ENCODE data around the gene CIPC. TPM values are rescaled to one million over a fixed set of nuclear protein-coding genes. Genes with fewer than 3 reads are reported as not detected.
A peak's percentile ranks its signal among the peaks of the same experiment; 100 is the strongest.

The CIPC gene
- total RNA-seq, 3 donors from 2014 or later: 9.0 to 10.2 (median 9.4) TPM

DNA sequence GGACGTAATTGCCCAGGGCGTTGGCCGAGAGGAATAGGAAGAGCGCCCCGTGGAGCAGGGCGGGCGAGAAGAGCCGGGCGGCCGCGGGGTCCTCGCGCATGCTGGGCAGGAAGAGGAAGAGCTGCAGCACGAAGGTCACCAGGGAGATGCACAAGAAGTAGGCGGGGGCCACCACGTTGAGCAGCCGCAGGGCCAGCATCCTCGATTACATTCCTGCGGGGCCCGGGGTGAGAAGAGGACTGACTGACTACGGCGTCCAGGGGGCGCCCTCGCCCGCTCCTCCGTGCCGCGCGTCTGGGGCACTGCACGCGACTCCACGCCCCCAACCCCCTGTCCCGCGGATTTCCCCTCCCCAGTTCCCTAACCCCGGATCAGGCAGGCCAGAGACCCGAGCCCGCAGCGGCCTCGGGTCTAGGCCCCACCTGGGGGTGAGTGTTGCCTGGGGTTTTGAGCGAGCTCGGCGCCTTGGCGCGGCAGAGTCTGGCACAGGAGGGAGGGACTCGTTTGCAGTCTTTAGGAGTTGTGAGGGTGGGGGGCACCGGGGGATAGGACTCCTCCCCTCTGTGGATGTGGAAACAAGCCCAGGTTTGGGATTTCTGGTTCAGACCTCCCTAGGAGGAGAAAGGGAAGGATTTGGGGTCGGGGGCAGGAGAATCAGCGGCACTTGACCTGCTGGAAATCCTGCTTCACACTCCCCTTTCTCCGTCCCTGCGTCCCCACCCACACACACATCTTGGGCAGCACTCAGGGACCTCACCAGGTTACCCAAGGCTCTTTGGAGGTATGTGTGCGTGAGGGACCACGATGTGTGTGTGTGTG, 41.7 kb downstream of the CIPC start:
- no peaks in the 10 kb centered on the region for H3K36me3 Mint-ChIP-seq (ENCODE audit: insufficient read depth)
- peak overlapping the region; percentile 56 for H3K4me3 Mint-ChIP-seq
- ATAC-seq (peak; percentile 80 to 81), DNase-seq (peak; percentile 32)
- peaks cover 79% of the 10 kb centered on the region for H3K27me3 Mint-ChIP-seq (ENCODE audit: low read depth)
- peaks cover 14% of the 10 kb centered on the region for H3K4me1 Mint-ChIP-seq (ENCODE audit: low read depth)
- H3K9me3 Mint-ChIP-seq: no peaks in the 10 kb centered on the region

DNA sequence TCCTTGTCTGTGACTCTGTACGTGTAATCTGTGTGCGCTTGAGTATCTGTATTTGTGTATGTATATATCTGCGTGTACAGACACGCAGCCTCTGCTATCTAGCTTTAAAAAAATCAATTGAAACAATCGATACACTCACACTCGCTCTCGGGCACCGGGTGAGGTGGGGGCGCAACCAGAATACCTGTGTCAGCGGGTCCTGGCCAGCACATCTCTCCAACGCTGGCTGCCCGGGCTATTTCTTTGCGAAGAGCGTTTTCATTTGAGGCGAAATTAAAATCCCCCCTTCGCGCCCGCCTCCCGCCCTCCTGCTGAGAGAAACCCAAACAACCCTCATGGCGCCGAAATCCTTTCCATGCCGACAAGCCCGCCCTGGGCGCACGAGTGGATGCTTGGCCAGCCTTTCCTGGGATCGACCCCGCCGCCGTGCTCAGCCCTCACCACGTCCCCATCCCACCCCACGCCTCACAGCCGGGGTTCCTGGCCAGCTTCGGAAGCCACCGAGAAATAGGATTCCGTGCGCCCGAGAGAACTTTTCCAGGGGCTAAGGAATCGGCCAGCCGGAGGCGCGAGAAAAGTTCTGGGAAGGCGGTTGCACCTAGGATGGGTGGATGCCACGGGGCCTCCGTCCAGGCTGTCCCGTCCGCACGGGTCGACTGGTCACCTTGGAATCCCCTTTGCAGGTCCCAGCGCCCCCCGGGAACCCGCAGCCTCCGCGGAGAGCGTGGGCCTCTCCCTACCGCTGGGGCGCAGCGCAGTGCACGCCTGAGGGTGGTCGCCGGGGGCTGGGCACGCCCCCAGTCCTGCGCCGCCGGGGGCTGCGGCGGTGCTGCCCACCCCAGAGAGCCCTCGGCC, 42.5 kb downstream of the CIPC start:
- H3K9me3 Mint-ChIP-seq: no peaks in the 10 kb centered on the region
- DNase-seq (no peak), ATAC-seq (no peak)
- H3K4me3 Mint-ChIP-seq: peak overlapping the region; percentile 56
- H3K36me3 Mint-ChIP-seq (ENCODE audit: insufficient read depth): no peaks in the 10 kb centered on the region
- H3K27me3 Mint-ChIP-seq (ENCODE audit: low read depth): peaks cover 79% of the 10 kb centered on the region
- peaks cover 14% of the 10 kb centered on the region for H3K4me1 Mint-ChIP-seq (ENCODE audit: low read depth)

DNA sequence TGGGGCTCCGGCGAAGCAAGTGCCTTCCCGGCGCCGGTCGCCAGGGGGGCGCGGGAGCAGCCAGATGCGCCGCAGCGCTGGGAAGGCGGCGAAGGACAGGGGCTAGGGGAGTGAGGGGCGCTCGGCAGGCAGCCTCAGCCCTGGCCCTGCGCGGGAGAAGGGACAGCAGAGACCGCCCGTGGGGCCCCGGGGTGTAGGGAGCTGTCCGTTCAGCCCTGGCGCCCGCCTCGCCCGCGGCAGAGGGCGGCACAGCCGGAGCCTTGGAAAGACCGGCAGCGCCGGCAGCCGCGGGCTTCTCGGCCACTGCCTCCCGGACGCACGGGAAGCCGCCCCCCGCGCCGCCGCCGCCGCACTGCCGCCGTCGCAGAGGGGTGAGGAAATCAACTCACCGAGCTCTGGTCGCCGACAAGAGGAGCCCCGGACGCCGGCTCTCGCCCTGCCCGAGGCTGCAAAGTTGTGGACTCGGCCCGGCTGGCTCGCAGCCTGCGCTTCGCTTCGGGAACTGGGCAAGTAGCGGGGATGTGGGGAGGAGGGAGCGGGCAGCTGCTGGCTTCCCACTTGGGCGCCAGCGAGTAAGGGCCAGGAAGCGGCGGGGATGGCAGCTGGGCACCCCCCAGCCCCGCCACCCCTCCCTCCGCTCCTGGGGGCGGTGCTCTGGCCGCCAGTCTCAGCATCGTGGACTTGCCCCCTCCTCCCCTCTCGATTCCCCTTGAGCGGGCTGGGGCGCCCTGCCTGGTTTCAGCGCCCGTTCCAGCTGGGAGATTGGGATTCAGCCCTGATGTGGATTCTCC, 43.4 kb downstream of the CIPC start, which contains the start of gene ZDHHC22:
ZDHHC22 (minus strand) TSS at position 578 of the 791 bp plus-strand sequence. CDS start 2,053 bp downstream, outside the sequence.
- H3K4me1 Mint-ChIP-seq (ENCODE audit: low read depth): peaks cover 14% of the 10 kb centered on the region
- peak; percentile 51 for ATAC-seq
- no peaks in the 10 kb centered on the region for H3K9me3 Mint-ChIP-seq
- H3K27me3 Mint-ChIP-seq (ENCODE audit: low read depth): peaks cover 85% of the 10 kb centered on the region
- peak within 1 kb of the TSS; percentile 24 for H3K4me3 Mint-ChIP-seq
- DNase-seq: no peak
- no peaks in the 10 kb centered on the region for H3K36me3 Mint-ChIP-seq (ENCODE audit: insufficient read depth)

DNA sequence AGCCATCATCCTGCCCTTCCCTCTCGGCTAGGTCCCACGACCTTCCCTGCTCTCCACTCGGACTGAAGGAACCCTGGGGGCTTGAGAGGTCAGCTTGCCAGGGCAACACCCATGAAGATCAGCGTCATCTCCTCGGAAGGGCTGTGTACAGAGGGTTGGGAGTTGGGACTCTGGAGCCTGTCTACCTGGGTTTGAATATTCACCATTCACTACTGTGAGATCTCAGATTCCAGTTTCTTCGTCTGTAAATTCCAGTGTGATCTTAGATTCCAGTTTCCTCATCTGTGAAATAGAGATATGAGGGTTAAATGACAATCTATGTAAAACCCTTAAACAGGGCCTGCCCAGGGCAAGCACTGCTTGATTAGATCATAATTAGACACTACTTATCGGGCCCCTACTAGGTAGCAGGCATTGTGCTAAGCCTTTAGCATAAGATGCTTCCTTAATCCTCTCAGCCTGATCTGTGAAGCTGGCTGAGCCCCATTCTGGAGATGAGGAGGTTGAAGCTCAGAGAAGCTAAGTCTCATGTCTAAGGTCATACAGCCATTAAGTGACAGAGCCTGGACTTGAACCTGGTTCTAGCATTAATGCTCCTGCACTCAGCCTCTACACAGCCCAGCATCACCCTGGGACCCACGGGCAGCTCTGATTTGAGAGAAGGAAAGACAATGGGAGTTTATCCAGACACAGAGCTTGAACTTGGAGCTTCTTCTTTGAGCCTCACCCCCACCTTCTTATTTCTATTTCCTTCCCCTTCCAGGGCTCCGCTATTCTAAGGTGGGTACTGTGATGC, 44.1 kb downstream of the CIPC start:
- Mint-ChIP-seq H3K36me3 (ENCODE audit: insufficient read depth) (no peaks in the 10 kb centered on the region), H3K27me3 (ENCODE audit: low read depth) (peaks cover 85% of the 10 kb centered on the region), H3K9me3 (no peaks in the 10 kb centered on the region), H3K4me1 (ENCODE audit: low read depth) (peaks cover 14% of the 10 kb centered on the region), H3K4me3 (peak overlapping the region; percentile 24)
- ATAC-seq (no peak), DNase-seq (no peak)

DNA sequence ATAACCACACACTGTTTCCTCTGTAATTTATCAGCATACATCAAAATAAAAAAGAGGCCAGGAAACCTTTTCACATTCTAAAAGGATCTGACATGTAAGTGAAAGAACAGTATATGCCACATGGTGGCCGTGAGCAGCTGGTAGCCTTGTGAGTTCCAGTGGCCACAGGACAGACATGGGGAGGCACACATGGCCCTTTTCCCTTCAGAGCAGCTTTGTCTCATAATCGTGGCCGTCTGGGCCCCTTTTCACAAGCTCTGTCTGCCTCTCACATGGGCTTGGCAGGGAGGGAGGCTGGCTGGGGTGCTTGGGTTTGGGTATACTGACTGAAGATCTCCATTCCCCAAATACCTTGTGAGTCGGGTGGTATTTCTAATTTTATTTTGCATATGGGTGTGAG, 45.0 kb downstream of the CIPC start:
- DNase-seq: no peak
- no peak overlapping the region for H3K4me3 Mint-ChIP-seq

DNA sequence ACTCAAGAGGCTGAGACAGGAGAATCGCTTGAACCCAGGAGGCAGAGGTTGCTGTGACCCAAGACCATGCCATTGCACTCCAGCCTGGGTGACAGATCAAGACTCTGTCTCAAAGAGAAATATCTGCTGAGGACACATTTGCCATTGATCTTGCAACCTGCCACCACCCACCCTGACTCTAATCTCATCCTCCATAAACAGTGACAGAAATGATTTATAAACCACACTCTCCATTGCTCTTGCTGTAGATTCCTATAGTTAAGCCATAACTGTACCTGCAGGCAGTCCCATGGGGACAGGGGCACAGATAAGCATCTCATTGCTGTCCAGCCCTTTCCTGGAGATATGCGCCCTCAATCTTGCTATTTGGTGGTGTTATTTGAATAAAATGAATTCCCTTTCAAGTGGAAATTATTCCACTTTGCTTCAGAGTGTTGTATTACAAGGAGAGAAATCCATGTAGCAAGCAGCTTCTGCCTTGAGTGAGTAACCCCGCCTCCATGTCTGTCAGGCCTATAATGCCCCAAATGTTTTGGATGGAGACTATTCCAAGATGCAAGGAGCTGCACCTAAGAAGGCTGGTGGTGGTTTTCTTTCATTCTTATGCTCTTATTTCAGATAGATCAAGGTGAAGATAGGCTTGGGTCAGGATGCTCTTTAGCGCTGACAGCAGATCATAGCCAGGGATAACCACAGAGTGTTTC, 46.5 kb downstream of the CIPC start:
- H3K9me3 Mint-ChIP-seq: no peaks in the 10 kb centered on the region
- H3K27me3 Mint-ChIP-seq (ENCODE audit: low read depth): peaks cover 75% of the 10 kb centered on the region
- H3K4me3 Mint-ChIP-seq: no peak overlapping the region
- DNase-seq (no peak), ATAC-seq (no peak)
- H3K4me1 Mint-ChIP-seq (ENCODE audit: low read depth): peaks cover 10% of the 10 kb centered on the region
- no peaks in the 10 kb centered on the region for H3K36me3 Mint-ChIP-seq (ENCODE audit: insufficient read depth)

More for the DNA sequence above, 45.0 kb downstream of the CIPC start:
- H3K27me3 Mint-ChIP-seq (ENCODE audit: low read depth): peaks cover 81% of the 10 kb centered on the region
- H3K36me3 Mint-ChIP-seq (ENCODE audit: insufficient read depth): no peaks in the 10 kb centered on the region
- no peak for ATAC-seq
- peaks cover 14% of the 10 kb centered on the region for H3K4me1 Mint-ChIP-seq (ENCODE audit: low read depth)
- H3K9me3 Mint-ChIP-seq: no peaks in the 10 kb centered on the region

DNA sequence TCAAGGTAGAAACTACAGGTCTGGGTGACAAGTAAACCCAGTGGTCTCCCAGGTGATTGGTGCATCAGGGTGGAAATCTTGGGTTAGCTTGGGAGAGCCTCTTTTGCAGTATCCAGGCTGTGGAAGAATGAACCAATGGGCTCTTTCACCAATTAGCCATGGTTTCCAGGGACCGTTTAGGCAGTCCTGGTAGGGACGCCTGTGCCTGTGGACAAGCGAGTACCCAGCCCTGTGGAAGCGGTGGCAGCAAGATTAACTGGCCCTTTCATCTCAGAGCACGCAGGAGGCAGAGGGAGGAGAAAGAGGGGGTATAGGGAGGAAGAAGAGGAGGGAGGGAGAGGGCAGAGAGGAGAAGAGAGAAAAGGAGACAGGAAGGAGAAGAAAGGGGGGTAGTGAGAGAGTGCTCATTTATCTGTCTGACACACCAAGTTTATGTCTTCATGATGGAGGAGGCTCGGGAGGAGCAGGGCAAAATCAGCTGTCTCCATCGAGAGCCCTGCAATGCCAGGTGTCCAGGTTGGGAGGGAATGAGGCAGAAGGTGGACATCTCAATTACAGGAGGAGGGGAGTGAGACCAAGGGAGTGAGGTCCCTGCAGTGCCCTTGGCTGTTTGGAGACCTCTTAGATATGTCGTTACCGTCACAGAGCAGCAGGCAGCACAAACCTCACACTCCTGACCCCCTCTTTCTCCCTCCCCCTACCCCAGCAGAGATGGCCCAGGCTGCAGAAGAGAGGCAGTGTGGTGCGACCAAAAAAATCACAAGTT, 48.1 kb downstream of the CIPC start:
- DNase-seq: no peak
- no peak for ATAC-seq
- H3K27me3 Mint-ChIP-seq (ENCODE audit: low read depth): peaks cover 65% of the 10 kb centered on the region
- H3K9me3 Mint-ChIP-seq: no peaks in the 10 kb centered on the region
- no peaks in the 10 kb centered on the region for H3K36me3 Mint-ChIP-seq (ENCODE audit: insufficient read depth)
- peaks cover 4% of the 10 kb centered on the region for H3K4me1 Mint-ChIP-seq (ENCODE audit: low read depth)
- no peak overlapping the region for H3K4me3 Mint-ChIP-seq

DNA sequence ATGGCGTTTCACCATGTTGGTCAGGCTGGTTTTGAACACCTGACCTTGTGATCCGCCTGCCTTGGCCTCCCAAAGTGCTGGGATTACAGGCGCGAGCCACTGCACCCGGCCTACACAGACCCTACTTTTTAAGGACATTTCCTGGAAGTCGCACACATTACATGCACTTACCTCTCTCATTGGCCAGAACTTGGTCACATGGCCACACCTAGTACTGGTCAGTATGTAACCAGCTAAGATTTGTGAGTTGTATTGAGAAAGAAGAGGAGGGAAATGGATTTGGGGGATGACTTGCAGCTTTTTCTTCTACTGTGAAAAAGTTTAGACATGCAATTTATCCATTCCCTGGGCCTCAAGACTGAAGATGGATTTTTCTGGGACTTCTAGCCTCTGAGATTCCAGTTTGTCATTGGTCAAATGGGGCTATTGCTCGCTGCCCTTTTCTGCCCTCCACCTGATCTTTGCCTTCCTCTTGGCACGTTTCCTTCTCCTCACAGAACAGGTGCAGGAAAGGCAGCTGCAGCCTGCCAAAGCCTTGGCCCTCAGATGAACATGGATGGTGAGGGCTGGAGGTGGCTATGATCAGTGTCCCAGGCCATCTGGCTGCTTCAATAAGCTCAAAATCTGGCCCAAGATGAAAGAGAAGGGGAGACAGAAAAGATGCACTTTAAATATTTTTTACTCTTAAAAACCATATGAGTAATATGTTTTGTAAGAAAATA, 50.6 kb downstream of the CIPC start:
- H3K9me3 Mint-ChIP-seq: no peaks in the 10 kb centered on the region

DNA sequence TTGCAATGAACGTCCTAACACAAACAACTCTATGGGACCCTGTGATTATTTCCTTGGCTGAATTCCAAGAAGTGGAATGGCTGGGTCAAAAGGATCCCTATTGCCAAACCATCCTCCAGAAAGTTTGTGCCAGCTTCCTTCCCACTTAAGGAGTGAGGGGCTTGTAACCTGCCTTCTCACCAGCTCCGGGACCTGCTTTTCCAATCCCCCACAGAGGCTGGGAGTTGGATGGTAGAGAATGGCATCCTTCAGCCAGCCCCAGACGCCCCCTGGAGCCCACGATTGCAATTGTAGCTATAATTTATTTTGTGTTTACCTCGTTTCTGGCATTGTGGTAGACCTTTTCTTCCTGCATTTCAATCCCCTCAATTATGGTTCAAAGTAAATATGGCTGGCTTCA, 53.2 kb downstream of the CIPC start:
- no peaks in the 10 kb centered on the region for H3K9me3 Mint-ChIP-seq
- no peak for ATAC-seq
- no peaks in the 10 kb centered on the region for H3K4me1 Mint-ChIP-seq (ENCODE audit: low read depth)
- no peaks in the 10 kb centered on the region for H3K36me3 Mint-ChIP-seq (ENCODE audit: insufficient read depth)
- H3K4me3 Mint-ChIP-seq: no peak overlapping the region
- peaks cover 58% of the 10 kb centered on the region for H3K27me3 Mint-ChIP-seq (ENCODE audit: low read depth)
- no peak for DNase-seq

More for the DNA sequence above, 50.6 kb downstream of the CIPC start:
- DNase-seq: no peak
- no peak for ATAC-seq
- Mint-ChIP-seq H3K4me1 (ENCODE audit: low read depth) (no peaks in the 10 kb centered on the region), H3K36me3 (ENCODE audit: insufficient read depth) (no peaks in the 10 kb centered on the region), H3K4me3 (no peak overlapping the region), H3K27me3 (ENCODE audit: low read depth) (peaks cover 63% of the 10 kb centered on the region)

DNA sequence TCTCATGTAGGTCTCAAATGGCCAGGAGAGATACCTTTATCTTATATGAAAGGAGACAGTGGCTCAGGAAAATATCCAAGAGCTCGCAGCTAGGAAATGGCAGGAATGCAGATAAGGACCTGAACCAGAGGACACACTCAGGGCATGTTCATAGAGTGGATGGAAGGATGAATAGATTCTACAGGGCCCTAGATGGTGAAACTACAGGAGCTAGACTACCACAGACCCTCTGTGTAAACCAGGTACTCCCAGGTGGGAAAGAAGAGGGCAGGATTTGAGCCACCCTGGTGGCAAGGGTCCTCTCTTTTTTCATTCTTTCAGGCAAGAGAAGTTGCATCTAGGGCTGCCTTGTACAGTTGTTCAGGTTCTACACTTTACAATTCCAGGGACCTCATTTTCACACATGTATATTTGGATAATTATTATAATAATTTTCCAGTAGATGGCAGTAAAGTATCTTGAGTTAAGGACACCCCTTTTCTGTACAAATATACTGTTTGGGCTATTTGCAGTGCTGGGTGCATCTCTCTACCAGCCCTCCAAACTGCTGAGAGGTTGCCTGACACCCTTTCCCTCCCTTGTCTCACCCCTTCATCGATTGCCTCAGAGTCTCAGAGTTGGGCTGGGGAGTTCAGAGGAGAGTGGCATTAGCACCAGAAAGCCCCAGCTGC, 54.0 kb downstream of the CIPC start:
- H3K27me3 Mint-ChIP-seq (ENCODE audit: low read depth): peaks cover 57% of the 10 kb centered on the region
- peak; percentile 51 to 61 for ATAC-seq
- no peak overlapping the region for H3K4me3 Mint-ChIP-seq
- DNase-seq: no peak
- no peaks in the 10 kb centered on the region for H3K4me1 Mint-ChIP-seq (ENCODE audit: low read depth)
- no peaks in the 10 kb centered on the region for H3K9me3 Mint-ChIP-seq
- H3K36me3 Mint-ChIP-seq (ENCODE audit: insufficient read depth): no peaks in the 10 kb centered on the region

DNA sequence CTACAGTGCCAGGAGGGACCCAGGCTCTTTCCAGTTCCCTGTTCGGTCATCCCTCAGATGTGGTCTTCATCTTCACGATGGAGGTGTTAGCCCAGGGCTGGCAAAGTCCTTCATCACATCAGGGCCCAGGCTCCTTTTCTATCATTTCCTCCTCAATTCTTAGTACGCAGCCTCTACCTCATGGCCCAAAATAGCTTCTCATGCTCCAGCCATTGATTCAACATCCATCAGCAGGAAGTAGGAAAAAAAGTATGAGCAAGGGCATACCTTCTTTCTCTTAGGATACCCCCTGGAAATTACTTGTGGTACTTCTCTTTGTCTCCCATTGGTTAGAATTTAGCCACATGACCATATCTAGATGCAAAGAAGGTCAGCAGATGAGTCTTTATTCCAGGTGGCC, 55.7 kb downstream of the CIPC start:
- ATAC-seq (no peak), DNase-seq (no peak)
- Mint-ChIP-seq H3K36me3 (ENCODE audit: insufficient read depth) (no peaks in the 10 kb centered on the region), H3K9me3 (no peaks in the 10 kb centered on the region), H3K4me1 (ENCODE audit: low read depth) (no peaks in the 10 kb centered on the region), H3K4me3 (no peak overlapping the region), H3K27me3 (ENCODE audit: low read depth) (peaks cover 63% of the 10 kb centered on the region)

DNA sequence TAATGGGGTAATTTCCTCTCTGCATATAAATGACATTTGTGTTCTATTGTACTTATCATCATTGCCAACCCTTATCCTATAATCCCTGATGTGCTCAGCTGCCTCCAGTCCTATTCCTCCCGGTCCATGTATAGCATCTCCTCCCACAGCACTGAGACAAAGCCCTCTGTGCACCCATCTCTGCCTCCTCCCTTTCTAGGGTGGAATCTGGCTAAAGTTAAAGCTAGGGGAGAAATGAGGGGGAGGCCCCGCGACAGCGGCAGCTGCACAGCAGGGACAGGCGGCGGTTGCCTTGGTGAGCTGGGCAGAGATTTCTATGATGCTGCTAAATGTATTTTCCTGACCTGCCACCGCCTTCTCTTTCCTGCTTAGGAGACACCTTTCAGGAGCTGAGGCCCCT, 56.4 kb downstream of the CIPC start:
- no peaks in the 10 kb centered on the region for H3K36me3 Mint-ChIP-seq (ENCODE audit: insufficient read depth)

More for the DNA sequence above, 56.4 kb downstream of the CIPC start:
- Mint-ChIP-seq H3K4me3 (no peak overlapping the region), H3K27me3 (ENCODE audit: low read depth) (peaks cover 65% of the 10 kb centered on the region), H3K4me1 (ENCODE audit: low read depth) (no peaks in the 10 kb centered on the region), H3K9me3 (no peaks in the 10 kb centered on the region)
- DNase-seq (no peak), ATAC-seq (no peak)

Measured in activated T-cell treated with anti-CD3 and anti-CD28 coated beads, Interleukin-2, amount 50 U/mL, for 4 hours (primary cell).